Measurements from ENCODE around the gene DMAC2L.

Gene DMAC2L

GRCh38 chr14:50308363-50308915 lies 3.7 kb upstream of the DMAC2L start:
- DNase-seq (ENCODE audit: low spot score) = no peak
- Histone ChIP-seq H3K4ac (ENCODE audit: low read length) (no peak overlapping the region), H3K27me3 (ENCODE audit: control insufficient read depth in 3 of 3, insufficient read depth in 3 of 3, low read depth in 1 of 3, low read length in 3 of 3) (no peaks in the 10 kb centered on the region)

GRCh38 chr14:50310445-50310844 lies 1.7 kb upstream of the DMAC2L start:
- H3K18ac ChIP-seq (ENCODE audit: low read length) = no peak overlapping the region
- no peak overlapping the region for H2BK5ac ChIP-seq (ENCODE audit: low read length)
- H4K8ac ChIP-seq (ENCODE audit: low read depth, low read length) = no peak overlapping the region
- no peak overlapping the region for H4K91ac ChIP-seq (ENCODE audit: low read depth, low read length, poor library complexity)
- no peak overlapping the region for H3K27ac ChIP-seq (replicated peaks; ENCODE audit: low read length)
- no peak overlapping the region for H3K14ac ChIP-seq (ENCODE audit: low read length)
- H2BK12ac ChIP-seq (ENCODE audit: low read length) = no peak overlapping the region
- DNase-seq (ENCODE audit: low spot score) = no peak
- no peak overlapping the region for H3K9ac ChIP-seq (ENCODE audit: low read depth, low read length, poor library complexity)
- no peaks in the 10 kb centered on the region for H3K79me1 ChIP-seq (ENCODE audit: low read depth, low read length)
- H3K36me3 ChIP-seq (replicated peaks in 1 of 2; ENCODE audit: control insufficient read depth in 2 of 2, insufficient read depth in 2 of 2, low read length in 2 of 2) = peaks cover 0 to 19% of the 10 kb centered on the region in 2 donors
- no peaks in the 10 kb centered on the region for H3K27me3 ChIP-seq (ENCODE audit: control insufficient read depth in 3 of 3, insufficient read depth in 3 of 3, low read depth in 1 of 3, low read length in 3 of 3)
- H3K4ac ChIP-seq (ENCODE audit: low read length) = no peak overlapping the region
- no peak overlapping the region for H2AK5ac ChIP-seq (ENCODE audit: low read depth, low read length)
- no peak overlapping the region for H2BK120ac ChIP-seq (ENCODE audit: low read depth, low read length)
- H2BK15ac ChIP-seq (ENCODE audit: low read length) = no peak overlapping the region
- H3K9me3 ChIP-seq (replicated peaks in 1 of 2; ENCODE audit: control insufficient read depth in 2 of 2, insufficient read depth in 1 of 2, low read depth in 1 of 2, low read length in 2 of 2) = peaks cover 2 to 13% of the 10 kb centered on the region in 2 donors
- H3K4me1 ChIP-seq (ENCODE audit: control insufficient read depth in 2 of 2, insufficient read depth in 1 of 2, low read depth in 1 of 2, low read length in 2 of 2) = peaks cover 2% of the 10 kb centered on the region in 2 donors
- no peak overlapping the region for H3K4me2 ChIP-seq (ENCODE audit: insufficient read depth, low read length, poor library complexity, severe bottlenecking)
- no CpG with 5 or more reads among the region's 4 CpGs for WGBS, 2 donors (ENCODE audit: extremely low coverage in 2 of 2, insufficient read length in 2 of 2, insufficient replicate concordance in 1 of 2)
- no peak overlapping the region for H3K23ac ChIP-seq (ENCODE audit: low read depth, low read length, poor library complexity)
- H2AFZ ChIP-seq (ENCODE audit: low read length) = no peak overlapping the region
- H3K4me3 ChIP-seq (ENCODE audit: low read length in 2 of 2) = no peak overlapping the region

More at GRCh38 chr14:50308363-50308915, 3.7 kb upstream of the DMAC2L start:
- no peak overlapping the region for H4K8ac ChIP-seq (ENCODE audit: low read depth, low read length)
- no peak overlapping the region for H3K14ac ChIP-seq (ENCODE audit: low read length)
- no peak overlapping the region for H3K27ac ChIP-seq (replicated peaks; ENCODE audit: low read length)
- peaks cover 0 to 8% of the 10 kb centered on the region in 2 donors for H3K36me3 ChIP-seq (replicated peaks in 1 of 2; ENCODE audit: control insufficient read depth in 2 of 2, insufficient read depth in 2 of 2, low read length in 2 of 2)
- H2BK12ac ChIP-seq (ENCODE audit: low read length) = no peak overlapping the region
- no peak overlapping the region for H3K23ac ChIP-seq (ENCODE audit: low read depth, low read length, poor library complexity)
- no peak overlapping the region for H2BK15ac ChIP-seq (ENCODE audit: low read length)
- no peak overlapping the region for H2AK5ac ChIP-seq (ENCODE audit: low read depth, low read length)
- H2AFZ ChIP-seq (ENCODE audit: low read length) = no peak overlapping the region
- H2BK5ac ChIP-seq (ENCODE audit: low read length) = no peak overlapping the region
- no peak overlapping the region for H3K18ac ChIP-seq (ENCODE audit: low read length)
- no peaks in the 10 kb centered on the region for H3K79me1 ChIP-seq (ENCODE audit: low read depth, low read length)
- no peak overlapping the region for H3K9ac ChIP-seq (ENCODE audit: low read depth, low read length, poor library complexity)
- no peak overlapping the region for H3K4me2 ChIP-seq (ENCODE audit: insufficient read depth, low read length, poor library complexity, severe bottlenecking)
- no CpG with 5 or more reads among the region's 4 CpGs for WGBS, 2 donors (ENCODE audit: extremely low coverage in 2 of 2, insufficient read length in 2 of 2, insufficient replicate concordance in 1 of 2)
- no peak overlapping the region for H3K4me3 ChIP-seq (ENCODE audit: low read length in 2 of 2)
- peaks cover 2% of the 10 kb centered on the region in 2 donors for H3K4me1 ChIP-seq (ENCODE audit: control insufficient read depth in 2 of 2, insufficient read depth in 1 of 2, low read depth in 1 of 2, low read length in 2 of 2)
- H2BK120ac ChIP-seq (ENCODE audit: low read depth, low read length) = no peak overlapping the region
- H4K91ac ChIP-seq (ENCODE audit: low read depth, low read length, poor library complexity) = no peak overlapping the region
- peaks cover 0 to 3% of the 10 kb centered on the region in 2 donors for H3K9me3 ChIP-seq (replicated peaks in 1 of 2; ENCODE audit: control insufficient read depth in 2 of 2, insufficient read depth in 1 of 2, low read depth in 1 of 2, low read length in 2 of 2)

- peak overlapping the region; percentile 66 for H3K27ac ChIP-seq (replicated peaks; ENCODE audit: low read length)
These were observed 670 bp upstream of the DMAC2L start for GRCh38 chr14:50311337-50311971.

GRCh38 chr14:50312734-50313054 lies 570 bp downstream of the DMAC2L start:
- H3K4ac ChIP-seq (ENCODE audit: low read length) = no peak overlapping the region
- H2AFZ ChIP-seq (ENCODE audit: low read length) = peak overlapping the region; percentile 92
- peaks cover 0 to 19% of the 10 kb centered on the region in 2 donors for H3K36me3 ChIP-seq (replicated peaks in 1 of 2; ENCODE audit: control insufficient read depth in 2 of 2, insufficient read depth in 2 of 2, low read length in 2 of 2)
- DNase-seq (ENCODE audit: low spot score) = no peak
- WGBS, 2 donors (ENCODE audit: extremely low coverage in 2 of 2, insufficient read length in 2 of 2, insufficient replicate concordance in 1 of 2) = no CpG with 5 or more reads among the region's 18 CpGs
- no peak overlapping the region for H3K9ac ChIP-seq (ENCODE audit: low read depth, low read length, poor library complexity)
- H4K91ac ChIP-seq (ENCODE audit: low read depth, low read length, poor library complexity) = no peak overlapping the region
- H3K4me1 ChIP-seq (ENCODE audit: control insufficient read depth in 2 of 2, insufficient read depth in 1 of 2, low read depth in 1 of 2, low read length in 2 of 2) = peaks cover 2% of the 10 kb centered on the region in 2 donors
- peak overlapping the region; percentile 80 to 86 for H3K4me3 ChIP-seq (ENCODE audit: low read length in 2 of 2)
- H2BK12ac ChIP-seq (ENCODE audit: low read length) = no peak overlapping the region
- H3K79me1 ChIP-seq (ENCODE audit: low read depth, low read length) = no peaks in the 10 kb centered on the region
- H3K18ac ChIP-seq (ENCODE audit: low read length) = peak overlapping the region; percentile 97
- no peak overlapping the region for H2BK120ac ChIP-seq (ENCODE audit: low read depth, low read length)
- H2AK5ac ChIP-seq (ENCODE audit: low read depth, low read length) = no peak overlapping the region
- H3K27me3 ChIP-seq (ENCODE audit: control insufficient read depth in 3 of 3, insufficient read depth in 3 of 3, low read depth in 1 of 3, low read length in 3 of 3) = no peaks in the 10 kb centered on the region
- peak overlapping the region; percentile 76 for H3K27ac ChIP-seq (replicated peaks; ENCODE audit: low read length)
- H2BK15ac ChIP-seq (ENCODE audit: low read length) = no peak overlapping the region
- peaks cover 2 to 13% of the 10 kb centered on the region in 2 donors for H3K9me3 ChIP-seq (replicated peaks in 1 of 2; ENCODE audit: control insufficient read depth in 2 of 2, insufficient read depth in 1 of 2, low read depth in 1 of 2, low read length in 2 of 2)
- peak overlapping the region; percentile 76 for H3K23ac ChIP-seq (ENCODE audit: low read depth, low read length, poor library complexity)
- H4K8ac ChIP-seq (ENCODE audit: low read depth, low read length) = no peak overlapping the region
- no peak overlapping the region for H2BK5ac ChIP-seq (ENCODE audit: low read length)
- no peak overlapping the region for H3K14ac ChIP-seq (ENCODE audit: low read length)
- peak overlapping the region; percentile 65 for H3K4me2 ChIP-seq (ENCODE audit: insufficient read depth, low read length, poor library complexity, severe bottlenecking)

More at GRCh38 chr14:50311337-50311971, 670 bp upstream of the DMAC2L start:
- peak; percentile 45 for DNase-seq (ENCODE audit: low spot score)
- peaks cover 2% of the 10 kb centered on the region in 2 donors for H3K4me1 ChIP-seq (ENCODE audit: control insufficient read depth in 2 of 2, insufficient read depth in 1 of 2, low read depth in 1 of 2, low read length in 2 of 2)
- peaks cover 2 to 13% of the 10 kb centered on the region in 2 donors for H3K9me3 ChIP-seq (replicated peaks in 1 of 2; ENCODE audit: control insufficient read depth in 2 of 2, insufficient read depth in 1 of 2, low read depth in 1 of 2, low read length in 2 of 2)
- peak overlapping the region; percentile 92 for H2AFZ ChIP-seq (ENCODE audit: low read length)
- H2BK15ac ChIP-seq (ENCODE audit: low read length) = peak overlapping the region; percentile 71
- H3K9ac ChIP-seq (ENCODE audit: low read depth, low read length, poor library complexity) = peak overlapping the region; percentile 91
- peak overlapping the region; percentile 96 for H3K18ac ChIP-seq (ENCODE audit: low read length)
- peaks cover 0 to 19% of the 10 kb centered on the region in 2 donors for H3K36me3 ChIP-seq (replicated peaks in 1 of 2; ENCODE audit: control insufficient read depth in 2 of 2, insufficient read depth in 2 of 2, low read length in 2 of 2)
- peak overlapping the region; percentile 80 to 91 for H3K4me3 ChIP-seq (ENCODE audit: low read length in 2 of 2)
- no peak overlapping the region for H2BK5ac ChIP-seq (ENCODE audit: low read length)
- no peak overlapping the region for H2BK12ac ChIP-seq (ENCODE audit: low read length)
- H4K8ac ChIP-seq (ENCODE audit: low read depth, low read length) = no peak overlapping the region
- H4K91ac ChIP-seq (ENCODE audit: low read depth, low read length, poor library complexity) = no peak overlapping the region
- H2AK5ac ChIP-seq (ENCODE audit: low read depth, low read length) = no peak overlapping the region
- WGBS, 2 donors (ENCODE audit: extremely low coverage in 2 of 2, insufficient read length in 2 of 2, insufficient replicate concordance in 1 of 2) = no CpG with 5 or more reads among the region's 18 CpGs
- H3K23ac ChIP-seq (ENCODE audit: low read depth, low read length, poor library complexity) = peak overlapping the region; percentile 76
- no peak overlapping the region for H2BK120ac ChIP-seq (ENCODE audit: low read depth, low read length)
- H3K79me1 ChIP-seq (ENCODE audit: low read depth, low read length) = no peaks in the 10 kb centered on the region
- peak overlapping the region; percentile 44 for H3K4me2 ChIP-seq (ENCODE audit: insufficient read depth, low read length, poor library complexity, severe bottlenecking)
- no peaks in the 10 kb centered on the region for H3K27me3 ChIP-seq (ENCODE audit: control insufficient read depth in 3 of 3, insufficient read depth in 3 of 3, low read depth in 1 of 3, low read length in 3 of 3)
- no peak overlapping the region for H3K4ac ChIP-seq (ENCODE audit: low read length)
- peak overlapping the region; percentile 95 for H3K14ac ChIP-seq (ENCODE audit: low read length)
